Measurements from ENCODE around the gene CACNA1B.
"Not testable (repeated sequence)": the region's sequence is repeated elsewhere in the genome, so short reads cannot be mapped to it uniquely, and the experiment has no call there.

Gene CACNA1B

DNA sequence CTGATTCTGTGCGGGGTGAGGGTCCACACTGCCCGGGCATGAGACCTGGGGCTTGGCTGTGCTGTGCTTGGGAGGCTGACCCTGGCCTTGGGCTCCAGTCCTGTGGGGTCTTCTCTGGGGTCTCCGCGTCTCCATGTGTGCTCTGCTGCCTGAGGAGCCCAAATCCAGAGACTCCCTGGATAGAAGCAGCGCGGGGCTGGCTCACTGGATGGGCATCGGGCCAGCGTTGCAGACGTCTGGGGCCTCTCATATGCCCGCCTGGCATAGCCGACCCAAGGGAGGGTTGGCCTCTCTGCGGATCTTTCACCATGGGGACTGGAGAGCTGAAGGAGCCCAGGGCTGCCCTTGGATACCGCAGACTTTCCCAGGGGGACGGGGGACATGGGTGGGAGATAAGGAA lies 12.4 kb downstream of the CACNA1B start:
- not testable (repeated sequence) for H3K14ac ChIP-seq (ENCODE audit: low read length); H4K91ac ChIP-seq (ENCODE audit: low read depth, low read length, poor library complexity); H2BK15ac ChIP-seq (ENCODE audit: low read length); H3K4me1 ChIP-seq (ENCODE audit: control insufficient read depth in 2 of 2, insufficient read depth in 1 of 2, low read depth in 1 of 2, low read length in 2 of 2); H2AK5ac ChIP-seq (ENCODE audit: low read depth, low read length); H3K4me3 ChIP-seq (ENCODE audit: low read length in 2 of 2); H3K27me3 ChIP-seq (ENCODE audit: control insufficient read depth in 3 of 3, insufficient read depth in 3 of 3, low read depth in 1 of 3, low read length in 3 of 3); DNase-seq (ENCODE audit: low spot score); H3K36me3 ChIP-seq (replicated peaks in 1 of 2; ENCODE audit: control insufficient read depth in 2 of 2, insufficient read depth in 2 of 2, low read length in 2 of 2); H3K9ac ChIP-seq (ENCODE audit: low read depth, low read length, poor library complexity); H3K23ac ChIP-seq (ENCODE audit: low read depth, low read length, poor library complexity); H4K8ac ChIP-seq (ENCODE audit: low read depth, low read length); H3K9me3 ChIP-seq (replicated peaks in 1 of 2; ENCODE audit: control insufficient read depth in 2 of 2, insufficient read depth in 1 of 2, low read depth in 1 of 2, low read length in 2 of 2); H3K79me1 ChIP-seq (ENCODE audit: low read depth, low read length); H3K18ac ChIP-seq (ENCODE audit: low read length); H2BK12ac ChIP-seq (ENCODE audit: low read length); H3K4ac ChIP-seq (ENCODE audit: low read length); H2AFZ ChIP-seq (ENCODE audit: low read length); H3K4me2 ChIP-seq (ENCODE audit: insufficient read depth, low read length, poor library complexity, severe bottlenecking); H2BK120ac ChIP-seq (ENCODE audit: low read depth, low read length); H2BK5ac ChIP-seq (ENCODE audit: low read length); H3K27ac ChIP-seq (replicated peaks; ENCODE audit: low read length)
- no CpG with 5 or more reads among the region's 14 CpGs for WGBS, 2 donors (ENCODE audit: extremely low coverage in 2 of 2, insufficient read length in 2 of 2, insufficient replicate concordance in 1 of 2)

DNA sequence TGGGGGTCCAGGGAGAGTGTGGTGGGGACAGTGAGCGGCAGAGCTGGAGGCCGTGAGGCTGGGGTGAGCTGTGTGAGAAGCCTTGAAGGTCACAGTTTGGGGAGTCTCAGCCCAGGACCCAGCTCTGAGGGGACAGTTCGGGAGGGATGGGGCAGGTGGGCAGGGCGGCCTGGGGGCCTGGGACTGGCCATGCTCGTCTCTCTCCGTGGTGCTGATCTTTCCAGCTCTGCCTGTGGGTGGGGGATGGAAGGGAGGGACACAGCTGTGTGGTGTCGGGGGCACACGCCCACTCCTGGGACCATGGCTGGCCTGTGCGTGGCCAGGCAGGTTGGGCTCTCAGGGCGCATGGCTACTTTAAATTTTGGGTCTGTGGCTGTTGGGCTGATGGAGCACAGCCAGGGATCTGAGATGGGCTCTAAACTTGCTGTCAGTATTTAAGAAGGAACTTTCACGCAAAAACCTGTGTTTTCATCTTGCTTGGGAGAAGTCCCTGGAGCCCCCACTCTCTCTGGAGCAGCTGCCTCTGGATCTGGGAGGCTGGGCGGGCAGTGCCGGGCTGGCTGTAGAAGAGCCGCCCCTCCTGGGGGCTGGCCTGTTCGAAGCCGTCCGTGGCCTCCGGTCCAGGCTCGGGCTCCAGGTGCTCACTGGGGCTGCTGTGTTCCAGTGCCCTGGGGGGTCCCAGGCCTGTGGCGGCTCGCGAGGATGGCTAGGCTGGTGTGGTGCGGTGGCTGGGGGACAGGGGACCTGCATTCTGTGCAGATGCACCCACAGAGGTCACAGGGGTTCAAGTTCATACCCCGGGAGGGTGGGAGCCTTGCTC lies 13.4 kb downstream of the CACNA1B start:
- H2BK120ac ChIP-seq (ENCODE audit: low read depth, low read length); H3K4me3 ChIP-seq (ENCODE audit: low read length in 2 of 2); H3K9ac ChIP-seq (ENCODE audit: low read depth, low read length, poor library complexity); H4K8ac ChIP-seq (ENCODE audit: low read depth, low read length); H3K18ac ChIP-seq (ENCODE audit: low read length); H3K9me3 ChIP-seq (replicated peaks in 1 of 2; ENCODE audit: control insufficient read depth in 2 of 2, insufficient read depth in 1 of 2, low read depth in 1 of 2, low read length in 2 of 2); H2BK5ac ChIP-seq (ENCODE audit: low read length); H3K36me3 ChIP-seq (replicated peaks in 1 of 2; ENCODE audit: control insufficient read depth in 2 of 2, insufficient read depth in 2 of 2, low read length in 2 of 2); H3K27ac ChIP-seq (replicated peaks; ENCODE audit: low read length); H3K4me1 ChIP-seq (ENCODE audit: control insufficient read depth in 2 of 2, insufficient read depth in 1 of 2, low read depth in 1 of 2, low read length in 2 of 2); H3K27me3 ChIP-seq (ENCODE audit: control insufficient read depth in 3 of 3, insufficient read depth in 3 of 3, low read depth in 1 of 3, low read length in 3 of 3); DNase-seq (ENCODE audit: low spot score); H2AK5ac ChIP-seq (ENCODE audit: low read depth, low read length); H2BK12ac ChIP-seq (ENCODE audit: low read length); H3K14ac ChIP-seq (ENCODE audit: low read length); H3K4me2 ChIP-seq (ENCODE audit: insufficient read depth, low read length, poor library complexity, severe bottlenecking); H2BK15ac ChIP-seq (ENCODE audit: low read length); H3K79me1 ChIP-seq (ENCODE audit: low read depth, low read length); H2AFZ ChIP-seq (ENCODE audit: low read length); H3K4ac ChIP-seq (ENCODE audit: low read length); H3K23ac ChIP-seq (ENCODE audit: low read depth, low read length, poor library complexity); H4K91ac ChIP-seq (ENCODE audit: low read depth, low read length, poor library complexity): not testable (repeated sequence)
- WGBS, 2 donors (ENCODE audit: extremely low coverage in 2 of 2, insufficient read length in 2 of 2, insufficient replicate concordance in 1 of 2), result no CpG with 5 or more reads among the region's 24 CpGs

DNA sequence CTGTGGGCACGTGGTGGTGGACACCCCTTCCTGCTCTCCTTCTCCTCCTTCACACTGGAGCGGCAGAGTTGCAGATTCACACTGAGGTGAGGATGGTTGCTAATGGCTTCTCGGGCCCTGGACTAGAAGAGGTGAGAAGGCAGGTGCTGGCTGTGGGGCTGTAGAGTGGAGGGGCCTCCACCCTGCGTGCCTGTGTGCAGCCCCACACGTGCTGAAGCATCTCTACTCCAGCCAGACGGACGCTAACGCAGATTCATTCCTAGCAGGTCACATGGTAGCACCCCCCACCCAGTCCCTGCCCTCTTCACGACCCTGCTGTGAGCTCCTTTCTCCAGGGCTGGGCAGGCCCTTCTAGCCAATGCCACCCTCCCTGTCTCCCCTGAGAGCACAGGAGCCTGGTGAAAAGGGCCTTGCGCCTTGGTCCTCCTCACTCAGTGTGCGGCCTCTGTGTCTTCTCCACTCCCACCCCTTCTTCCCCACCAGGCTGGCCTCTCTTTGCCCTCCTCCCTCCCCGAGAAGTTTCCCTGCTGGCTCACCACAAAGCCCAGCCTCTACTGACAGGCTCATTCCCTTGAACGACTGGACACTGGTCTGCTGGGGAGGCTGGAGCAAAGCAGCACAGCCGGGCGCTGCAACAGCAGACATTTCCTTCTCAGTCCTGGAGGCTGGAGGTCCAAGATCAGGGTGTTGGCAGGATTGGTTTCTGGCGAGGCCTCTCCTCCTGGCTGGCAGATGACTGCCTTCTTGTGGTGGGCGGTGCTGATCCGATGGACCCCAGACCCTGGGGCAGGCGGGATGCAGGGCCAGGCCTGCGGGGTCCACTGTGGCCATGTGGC lies 14.2 kb downstream of the CACNA1B start:
- no peak overlapping the region for H3K18ac ChIP-seq (ENCODE audit: low read length)
- no peak overlapping the region for H3K27ac ChIP-seq (replicated peaks; ENCODE audit: low read length)
- no peak overlapping the region for H4K91ac ChIP-seq (ENCODE audit: low read depth, low read length, poor library complexity)
- no peak overlapping the region for H2BK15ac ChIP-seq (ENCODE audit: low read length)
- H3K14ac ChIP-seq (ENCODE audit: low read length), result peak overlapping the region; percentile 56
- no peak overlapping the region for H3K4me2 ChIP-seq (ENCODE audit: insufficient read depth, low read length, poor library complexity, severe bottlenecking)
- H3K9ac ChIP-seq (ENCODE audit: low read depth, low read length, poor library complexity), result no peak overlapping the region
- no peaks in the 10 kb centered on the region for H3K4me1 ChIP-seq (ENCODE audit: control insufficient read depth in 2 of 2, insufficient read depth in 1 of 2, low read depth in 1 of 2, low read length in 2 of 2)
- peak overlapping the region; percentile 65 for H3K23ac ChIP-seq (ENCODE audit: low read depth, low read length, poor library complexity)
- no peak overlapping the region for H2BK5ac ChIP-seq (ENCODE audit: low read length)
- no CpG with 5 or more reads among the region's 20 CpGs for WGBS, 2 donors (ENCODE audit: extremely low coverage in 2 of 2, insufficient read length in 2 of 2, insufficient replicate concordance in 1 of 2)
- H2BK12ac ChIP-seq (ENCODE audit: low read length), result no peak overlapping the region
- H3K4ac ChIP-seq (ENCODE audit: low read length), result no peak overlapping the region
- H2AK5ac ChIP-seq (ENCODE audit: low read depth, low read length), result no peak overlapping the region
- no peaks in the 10 kb centered on the region for H3K36me3 ChIP-seq (replicated peaks in 1 of 2; ENCODE audit: control insufficient read depth in 2 of 2, insufficient read depth in 2 of 2, low read length in 2 of 2)
- H3K4me3 ChIP-seq (ENCODE audit: low read length in 2 of 2), result no peak overlapping the region
- H4K8ac ChIP-seq (ENCODE audit: low read depth, low read length), result no peak overlapping the region
- peaks cover 2% of the 10 kb centered on the region for H3K79me1 ChIP-seq (ENCODE audit: low read depth, low read length)
- no peak for DNase-seq (ENCODE audit: low spot score)
- no peaks in the 10 kb centered on the region for H3K27me3 ChIP-seq (ENCODE audit: control insufficient read depth in 3 of 3, insufficient read depth in 3 of 3, low read depth in 1 of 3, low read length in 3 of 3)
- no peak overlapping the region for H2BK120ac ChIP-seq (ENCODE audit: low read depth, low read length)
- no peaks in the 10 kb centered on the region for H3K9me3 ChIP-seq (replicated peaks in 1 of 2; ENCODE audit: control insufficient read depth in 2 of 2, insufficient read depth in 1 of 2, low read depth in 1 of 2, low read length in 2 of 2)
- H2AFZ ChIP-seq (ENCODE audit: low read length), result no peak overlapping the region
